Activated T-cell treated with anti-CD3 and anti-CD28 coated beads, Interleukin-2, amount 50 U/mL, for 72 hours (primary cell): ENCODE measurements around the gene CACNA2D4. TPM values are rescaled to one million over a fixed set of nuclear protein-coding genes. Genes with fewer than 3 reads are reported as not detected.
"Not testable (repeated sequence)": the region's sequence is repeated elsewhere in the genome, so short reads cannot be mapped to it uniquely, and the experiment has no call there.

Experiments used
- ATAC-seq, 2 donors: fragments of 150-1000 bp; cut with Tn5 transposase; replicated peaks in 1 of 2; 2 replicates each; pipeline ENCODE4 v1.10.0; 2021; ENCODE audit warnings: moderate library complexity in 2 of 2, mild to moderate bottlenecking in 1 of 2
- DNase-seq, 2 donors: peaks; one replicate each; pipeline ENCODE4 v3.0.0; 2021 to 2022; ENCODE audit warnings: mixed read lengths in 1 of 2
- H3K27ac Mint-ChIP-seq: one replicate; pipeline ENCODE4 v1.8.0; 2022; ENCODE audit warnings: mild to moderate bottlenecking, moderate library complexity, mixed read lengths
- H3K27me3 Mint-ChIP-seq: one replicate; pipeline ENCODE4 v1.8.0; 2022; ENCODE audit warnings: low read depth, mixed read lengths
- H3K36me3 Mint-ChIP-seq, 2 donors: one replicate each; pipeline ENCODE4 v1.8.0; 2022; ENCODE audit warnings: mixed read lengths in 2 of 2, mild to moderate bottlenecking in 1 of 2; ENCODE audit not compliant: insufficient read depth in 2 of 2
- H3K4me1 Mint-ChIP-seq: one replicate; pipeline ENCODE4 v1.8.0; 2022; ENCODE audit warnings: low read depth, mixed read lengths
- H3K4me3 Mint-ChIP-seq, 2 donors: one replicate each; pipeline ENCODE4 v1.8.0; 2022; ENCODE audit warnings: mild to moderate bottlenecking in 2 of 2, mixed read lengths in 2 of 2, moderate library complexity in 2 of 2
- H3K9me3 Mint-ChIP-seq, 2 donors: one replicate each; pipeline ENCODE4 v1.8.0; 2022; ENCODE audit warnings: mixed read lengths in 2 of 2
- total RNA-seq, 2 donors: library from RNA; stranded (reverse); gene quantifications; one replicate each; pipeline ENCODE4 v1.2.3, GENCODE V29; 2022

The CACNA2D4 gene
- total RNA-seq, 2 donors from 2014 or later = 6.0 to 7.2 TPM

DNA sequence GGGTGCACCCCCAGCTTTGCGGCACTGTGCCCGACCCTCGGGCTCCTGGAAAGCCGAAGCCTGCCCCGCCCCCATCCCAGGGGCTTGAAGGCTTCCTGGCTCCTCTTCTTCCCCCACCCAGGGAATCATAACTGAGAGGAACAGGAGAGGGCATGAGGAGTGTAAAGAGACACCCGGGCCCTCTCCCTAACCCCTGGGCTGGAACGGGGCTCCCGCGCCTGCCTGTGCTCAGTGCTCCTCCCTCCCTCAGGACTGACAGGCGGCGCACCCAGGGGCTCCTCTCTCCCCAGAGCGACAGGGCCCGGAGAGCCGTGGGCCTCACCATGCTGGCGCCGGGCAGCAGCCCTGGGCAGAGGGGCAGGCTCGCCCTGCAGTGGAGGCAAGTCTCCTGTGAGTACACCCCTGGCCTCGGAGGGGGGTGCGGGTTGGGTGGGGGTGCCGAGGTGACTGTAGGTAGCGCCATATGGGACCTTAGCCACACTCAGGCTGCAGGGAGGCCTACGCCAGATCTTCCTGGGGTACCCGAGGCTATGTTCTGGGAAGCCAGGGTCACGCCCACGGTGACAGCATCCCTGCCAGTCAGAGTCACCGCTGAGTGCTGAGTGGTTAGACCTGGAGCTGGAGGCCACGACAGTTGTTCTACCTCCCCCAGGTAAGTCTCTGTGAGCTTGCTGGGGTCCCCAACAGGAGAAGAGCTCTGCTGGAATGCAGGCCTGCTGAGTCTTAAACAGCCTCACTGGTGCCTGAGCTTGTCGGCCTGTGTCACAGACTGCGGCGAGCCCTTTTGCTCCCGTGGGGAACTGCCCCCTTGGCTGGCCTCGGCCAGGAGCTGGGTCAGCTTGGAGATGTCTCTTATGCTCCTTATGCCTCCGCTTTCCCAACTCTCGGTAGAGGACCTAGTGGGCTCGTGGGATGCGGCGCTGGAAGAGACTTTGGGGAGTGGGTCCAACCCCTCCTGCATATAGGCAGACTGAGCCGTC is 90.3 kb downstream of the CACNA2D4 start:
- DNase-seq = no peak
- no peaks in the 10 kb centered on the region for H3K36me3 Mint-ChIP-seq
- H3K4me1 Mint-ChIP-seq = no peaks in the 10 kb centered on the region
- ATAC-seq = no peak
- H3K4me3 Mint-ChIP-seq = no peak overlapping the region
- no peak overlapping the region for H3K27ac Mint-ChIP-seq
- H3K9me3 Mint-ChIP-seq = no peaks in the 10 kb centered on the region
- H3K27me3 Mint-ChIP-seq = peaks cover 11% of the 10 kb centered on the region

GRCh38 chr12:1826867-1827705 is 91.4 kb downstream of the CACNA2D4 start:
- no peaks in the 10 kb centered on the region for H3K36me3 Mint-ChIP-seq

DNA sequence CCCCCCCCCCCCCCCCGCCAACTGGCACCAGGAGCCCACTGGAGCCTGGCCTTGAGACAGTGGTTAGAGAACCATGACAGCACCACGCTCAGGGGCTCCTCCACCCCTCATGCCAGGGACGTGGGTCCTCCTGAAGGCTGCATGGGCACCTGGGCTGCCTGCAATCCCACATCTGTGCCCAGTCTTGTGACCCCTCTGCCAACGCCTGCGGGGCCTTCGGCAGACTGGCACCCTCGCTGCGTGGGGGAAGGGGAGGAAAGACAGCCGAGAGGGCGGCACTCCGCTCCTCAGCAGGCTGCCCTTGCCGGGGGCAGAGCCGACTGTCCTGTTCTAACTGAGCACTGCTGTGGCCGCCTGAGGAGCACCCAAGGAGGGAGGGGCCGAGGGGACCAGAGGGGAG is 92.1 kb downstream of the CACNA2D4 start:
- Mint-ChIP-seq H3K36me3 (no peaks in the 10 kb centered on the region), H3K27me3 (peaks cover 11% of the 10 kb centered on the region), H3K27ac (no peak overlapping the region), H3K4me3 (no peak overlapping the region), H3K9me3 (no peaks in the 10 kb centered on the region), H3K4me1 (no peaks in the 10 kb centered on the region)
- DNase-seq (no peak), ATAC-seq (no peak)

More at GRCh38 chr12:1826867-1827705, 91.4 kb downstream of the CACNA2D4 start:
- H3K9me3 Mint-ChIP-seq = no peaks in the 10 kb centered on the region
- no peak for ATAC-seq
- H3K27ac Mint-ChIP-seq = no peak overlapping the region
- no peak overlapping the region for H3K4me3 Mint-ChIP-seq
- H3K27me3 Mint-ChIP-seq = peaks cover 11% of the 10 kb centered on the region
- DNase-seq = no peak
- H3K4me1 Mint-ChIP-seq = no peaks in the 10 kb centered on the region

- H3K4me3 Mint-ChIP-seq = no peak overlapping the region
- H3K27ac Mint-ChIP-seq = no peak overlapping the region
- ATAC-seq (no peak), DNase-seq (no peak)
- peaks cover 10% of the 10 kb centered on the region for H3K27me3 Mint-ChIP-seq
- no peaks in the 10 kb centered on the region for H3K36me3 Mint-ChIP-seq
- H3K9me3 Mint-ChIP-seq = no peaks in the 10 kb centered on the region
- H3K4me1 Mint-ChIP-seq = peaks cover 2% of the 10 kb centered on the region
Measured at GRCh38 chr12:1825382-1826102, 92.9 kb downstream of the CACNA2D4 start.

- ATAC-seq = no peak
- H3K27ac Mint-ChIP-seq = no peak overlapping the region
- H3K9me3 Mint-ChIP-seq = no peaks in the 10 kb centered on the region
- H3K4me1 Mint-ChIP-seq = peaks cover 5% of the 10 kb centered on the region
- H3K4me3 Mint-ChIP-seq = no peak overlapping the region
- peaks cover 12% of the 10 kb centered on the region for H3K27me3 Mint-ChIP-seq
- H3K36me3 Mint-ChIP-seq = no peaks in the 10 kb centered on the region
- DNase-seq = no peak
Measured at GRCh38 chr12:1823237-1823636, 95.2 kb downstream of the CACNA2D4 start.

GRCh38 chr12:1822699-1823098 is 95.8 kb downstream of the CACNA2D4 start:
- Mint-ChIP-seq H3K4me1 (peaks cover 5% of the 10 kb centered on the region), H3K4me3 (no peak overlapping the region), H3K27ac (no peak overlapping the region), H3K9me3 (no peaks in the 10 kb centered on the region), H3K36me3 (no peaks in the 10 kb centered on the region), H3K27me3 (peaks cover 12% of the 10 kb centered on the region)
- ATAC-seq = no peak
- no peak for DNase-seq

DNA sequence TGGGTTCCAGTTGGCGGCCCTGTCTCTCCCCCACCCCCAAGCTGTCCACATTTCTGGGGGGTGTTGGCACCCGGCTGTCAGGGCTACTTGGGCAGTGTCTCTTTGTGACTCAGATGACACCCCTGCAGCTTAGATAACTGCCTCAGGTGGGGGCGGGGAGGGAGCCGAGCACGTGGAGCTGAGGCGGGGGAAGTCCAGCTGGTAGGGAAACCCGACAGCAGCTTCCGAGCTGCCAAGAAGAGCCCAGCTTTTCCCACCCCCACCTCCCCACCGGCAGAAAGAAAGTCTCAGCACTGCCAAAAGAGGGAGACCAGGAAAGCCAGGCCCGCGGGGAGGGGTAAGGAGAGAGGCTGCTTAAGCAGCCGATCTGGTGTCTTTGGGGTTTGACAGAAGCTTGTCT is 96.6 kb downstream of the CACNA2D4 start:
- DNase-seq (no peak), ATAC-seq (no peak)
- Mint-ChIP-seq H3K9me3 (no peaks in the 10 kb centered on the region), H3K27me3 (peaks cover 12% of the 10 kb centered on the region), H3K4me1 (peaks cover 5% of the 10 kb centered on the region), H3K27ac (no peak overlapping the region), H3K4me3 (no peak overlapping the region), H3K36me3 (no peaks in the 10 kb centered on the region)

DNA sequence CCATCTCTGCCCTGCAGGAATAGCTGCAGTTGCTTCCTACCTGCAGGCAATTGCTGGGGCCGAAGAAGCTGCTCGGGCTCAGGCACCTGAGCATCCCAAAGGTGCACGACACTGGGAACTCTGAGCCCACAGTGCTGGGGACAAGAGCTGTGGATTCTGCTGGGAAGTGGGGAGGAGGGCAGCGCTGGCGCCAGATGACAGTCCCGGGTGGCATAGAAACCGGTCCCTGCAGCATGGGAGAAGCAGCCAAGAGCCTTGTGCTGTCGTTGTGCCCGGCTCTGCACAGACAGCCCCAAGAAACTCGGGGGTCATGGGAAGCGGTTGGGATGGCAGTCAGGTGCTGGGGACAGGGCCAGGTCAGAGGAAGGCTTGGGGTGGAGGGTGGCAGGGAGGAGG is 97.6 kb downstream of the CACNA2D4 start:
- Mint-ChIP-seq H3K27ac (no peak overlapping the region), H3K27me3 (peaks cover 12% of the 10 kb centered on the region), H3K9me3 (no peaks in the 10 kb centered on the region), H3K4me3 (no peak overlapping the region), H3K36me3 (no peaks in the 10 kb centered on the region), H3K4me1 (peaks cover 5% of the 10 kb centered on the region)
- DNase-seq (no peak), ATAC-seq (no peak)

- Mint-ChIP-seq H3K9me3 (no peaks in the 10 kb centered on the region), H3K4me3 (no peak within 1 kb of the TSS), H3K4me1 (peaks cover 5% of the 10 kb centered on the region), H3K36me3 (no peaks in the 10 kb centered on the region), H3K27me3 (peaks cover 12% of the 10 kb centered on the region), H3K27ac (no peak within 1 kb of the TSS)
- ATAC-seq (no peak), DNase-seq (no peak)
Measured at GRCh38 chr12:1820191-1820895, 98.1 kb downstream of the CACNA2D4 start, which contains the start of gene LRTM2. TSS of gene LRTM2 (plus strand) at chr12:1820565. CDS start at chr12:1828149, 7,584 bp downstream.

DNA sequence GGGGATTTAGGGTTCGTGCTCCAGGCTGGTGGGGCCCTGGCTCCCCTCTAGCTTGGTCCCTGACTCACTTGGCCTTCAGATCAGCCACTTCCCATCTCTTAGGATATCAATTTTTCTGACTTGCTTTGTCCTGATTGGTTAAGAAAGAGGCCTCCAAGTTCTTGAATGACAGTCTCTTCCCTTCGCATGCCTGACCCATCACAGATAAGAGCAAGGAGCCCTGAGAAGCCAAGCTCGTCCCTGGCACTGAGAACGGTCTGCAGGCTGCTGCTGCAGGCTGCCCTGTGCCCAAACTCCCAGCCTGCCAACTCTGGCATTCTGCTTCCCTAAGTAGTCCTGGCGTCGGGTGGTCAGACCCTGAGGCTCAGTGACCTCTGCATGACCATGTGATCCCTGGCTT is 98.9 kb downstream of the CACNA2D4 start:
- ATAC-seq = no peak
- DNase-seq = no peak
- H3K36me3 Mint-ChIP-seq = no peaks in the 10 kb centered on the region
- H3K4me1 Mint-ChIP-seq = peaks cover 5% of the 10 kb centered on the region
- no peak overlapping the region for H3K27ac Mint-ChIP-seq
- peaks cover 12% of the 10 kb centered on the region for H3K27me3 Mint-ChIP-seq
- H3K9me3 Mint-ChIP-seq = no peaks in the 10 kb centered on the region
- no peak overlapping the region for H3K4me3 Mint-ChIP-seq

GRCh38 chr12:1819050-1819449 is 99.4 kb downstream of the CACNA2D4 start:
- peaks cover 12% of the 10 kb centered on the region for H3K27me3 Mint-ChIP-seq
- no peak overlapping the region for H3K27ac Mint-ChIP-seq

GRCh38 chr12:1817928-1818327 is 100.5 kb downstream of the CACNA2D4 start:
- H3K4me3 Mint-ChIP-seq = not testable (repeated sequence)

More at GRCh38 chr12:1819050-1819449, 99.4 kb downstream of the CACNA2D4 start:
- Mint-ChIP-seq H3K4me3 (no peak overlapping the region), H3K4me1 (peaks cover 5% of the 10 kb centered on the region), H3K9me3 (no peaks in the 10 kb centered on the region), H3K36me3 (no peaks in the 10 kb centered on the region)
- DNase-seq (no peak), ATAC-seq (no peak)

More at GRCh38 chr12:1817928-1818327, 100.5 kb downstream of the CACNA2D4 start:
- not testable (repeated sequence) for H3K9me3 Mint-ChIP-seq, ATAC-seq, DNase-seq, H3K36me3 Mint-ChIP-seq, H3K4me1 Mint-ChIP-seq, H3K27ac Mint-ChIP-seq
- peaks cover 12% of the 10 kb centered on the region for H3K27me3 Mint-ChIP-seq
